Naive thymus-derived CD4-positive, alpha-beta T cell (primary cell): ENCODE measurements around the gene GIPC2. TPM values are rescaled to one million over a fixed set of nuclear protein-coding genes. Genes with fewer than 3 reads are reported as not detected.
"Not testable (repeated sequence)": the region's sequence is repeated elsewhere in the genome, so short reads cannot be mapped to it uniquely, and the experiment has no call there.

Experiments
- ATAC-seq: fragments of 150-1000 bp; cut with Tn5 transposase; 2 replicates; pipeline ENCODE4 v1.10.0; 2021; ENCODE audit warnings: mild to moderate bottlenecking, moderate library complexity
- CTCF ChIA-PET: fragments of 350-600 bp; sonication (Branson Sonifier 250); formaldehyde crosslinking; loops from one replicate; lab custom pipeline; 2021; ENCODE audit warnings: antibody characterized with exemption; lab: Charles Lee
- POLR2A ChIA-PET: fragments of 350-600 bp; sonication (Branson Sonifier 250); formaldehyde crosslinking; loops from one replicate; lab custom pipeline; 2021; ENCODE audit warnings: antibody characterized with exemption, inconsistent platforms; lab: Charles Lee
- DNase-seq, 9 donors: peaks; one replicate each; pipeline versions ENCODE4 v3.0.0 to v3.0.0-alpha.2; 2020 to 2022; ENCODE audit warnings: mixed read lengths in 1 of 9
- H3K27ac ChIP-seq: one replicate; pipeline ENCODE4 v1.7.0; 2013; ENCODE audit warnings: mild to moderate bottlenecking, low read depth, low read length, moderate library complexity
- H3K27me3 ChIP-seq, 2 donors: one replicate each; pipeline ENCODE4 v1.7.0; 2013; ENCODE audit warnings: low read length in 2 of 2, mild to moderate bottlenecking in 2 of 2, moderate library complexity in 2 of 2; ENCODE audit not compliant: control insufficient read depth in 2 of 2, insufficient read depth in 2 of 2
- H3K36me3 ChIP-seq, 3 experiments: 1 replicate in 2 of 3; 2 replicates in 1 of 3; pipeline ENCODE4 v1.7.0; 2013; ENCODE audit warnings: low read length in 3 of 3, mild to moderate bottlenecking in 3 of 3, moderate library complexity in 1 of 3; ENCODE audit not compliant: insufficient read depth in 3 of 3, control insufficient read depth in 2 of 3
- H3K4me1 ChIP-seq, 2 donors: one replicate each; pipeline ENCODE4 v1.7.0; 2013; ENCODE audit warnings: low read length in 2 of 2, mild to moderate bottlenecking in 2 of 2, moderate library complexity in 1 of 2; ENCODE audit not compliant: control insufficient read depth in 2 of 2, insufficient read depth in 2 of 2
- H3K4me3 ChIP-seq: 2 replicates; pipeline ENCODE4 v1.7.0; 2013; ENCODE audit warnings: mild to moderate bottlenecking, low read length
- H3K9me3 ChIP-seq, 3 experiments: 1 replicate in 2 of 3; 2 replicates in 1 of 3; pipeline ENCODE4 v1.7.0; 2013; ENCODE audit warnings: low read length in 3 of 3; ENCODE audit not compliant: control insufficient read depth in 2 of 3
- H3K27ac Mint-ChIP-seq, 9 donors: one replicate each; pipeline ENCODE4 v1.8.0; 2020 to 2022; ENCODE audit warnings: mixed read lengths in 9 of 9, mild to moderate bottlenecking in 8 of 9, moderate library complexity in 5 of 9, inconsistent platforms in 2 of 9
- H3K27me3 Mint-ChIP-seq, 5 donors: one replicate each; pipeline ENCODE4 v1.8.0; 2021 to 2022; ENCODE audit warnings: mixed read lengths in 5 of 5, mild to moderate bottlenecking in 1 of 5
- H3K36me3 Mint-ChIP-seq, 5 donors: one replicate each; pipeline ENCODE4 v1.8.0; 2020 to 2022; ENCODE audit warnings: mixed read lengths in 5 of 5, mild to moderate bottlenecking in 3 of 5, inconsistent platforms in 1 of 5
- H3K4me1 Mint-ChIP-seq, 7 donors: one replicate each; pipeline ENCODE4 v1.8.0; 2020 to 2022; ENCODE audit warnings: mixed read lengths in 7 of 7, mild to moderate bottlenecking in 3 of 7, inconsistent platforms in 1 of 7
- H3K4me3 Mint-ChIP-seq, 10 donors: one replicate each; pipeline ENCODE4 v1.8.0; 2020 to 2022; ENCODE audit warnings: mild to moderate bottlenecking in 10 of 10, mixed read lengths in 10 of 10, moderate library complexity in 6 of 10, inconsistent platforms in 2 of 10
- H3K9me3 Mint-ChIP-seq, 11 donors: one replicate each; pipeline ENCODE4 v1.8.0; 2020 to 2022; ENCODE audit warnings: mixed read lengths in 11 of 11, mild to moderate bottlenecking in 4 of 11, inconsistent platforms in 1 of 11, moderate library complexity in 1 of 11
- intact Hi-C, 2 donors: fragments of 100-400 bp; cut with micrococcal nuclease; formaldehyde crosslinking; loops; one replicate each; pipeline ENCODE4 v1.15.1; 2023
- polyA plus RNA-seq, 2 donors: library from polyadenylated mRNA; unstranded; fragments of 300-500 nt; fragmentation: Illumina TruSeq; gene quantifications; one replicate each; pipeline ENCODE4 v1.2.3, GENCODE V29; 2021
- total RNA-seq, 6 experiments: library from RNA in 5 of 6; stranded (reverse) in 5 of 6; gene quantifications; 1 replicate in 5 of 6; 2 replicates in 1 of 6; pipeline ENCODE4 v1.2.3 and lab custom pipeline; 2021 to 2026

GIPC2 gene
- total and polyA plus RNA-seq, 7 experiments from 2014 or later = 0.05 to 0.60 (median 0.44) TPM; not detected in 3

DNA sequence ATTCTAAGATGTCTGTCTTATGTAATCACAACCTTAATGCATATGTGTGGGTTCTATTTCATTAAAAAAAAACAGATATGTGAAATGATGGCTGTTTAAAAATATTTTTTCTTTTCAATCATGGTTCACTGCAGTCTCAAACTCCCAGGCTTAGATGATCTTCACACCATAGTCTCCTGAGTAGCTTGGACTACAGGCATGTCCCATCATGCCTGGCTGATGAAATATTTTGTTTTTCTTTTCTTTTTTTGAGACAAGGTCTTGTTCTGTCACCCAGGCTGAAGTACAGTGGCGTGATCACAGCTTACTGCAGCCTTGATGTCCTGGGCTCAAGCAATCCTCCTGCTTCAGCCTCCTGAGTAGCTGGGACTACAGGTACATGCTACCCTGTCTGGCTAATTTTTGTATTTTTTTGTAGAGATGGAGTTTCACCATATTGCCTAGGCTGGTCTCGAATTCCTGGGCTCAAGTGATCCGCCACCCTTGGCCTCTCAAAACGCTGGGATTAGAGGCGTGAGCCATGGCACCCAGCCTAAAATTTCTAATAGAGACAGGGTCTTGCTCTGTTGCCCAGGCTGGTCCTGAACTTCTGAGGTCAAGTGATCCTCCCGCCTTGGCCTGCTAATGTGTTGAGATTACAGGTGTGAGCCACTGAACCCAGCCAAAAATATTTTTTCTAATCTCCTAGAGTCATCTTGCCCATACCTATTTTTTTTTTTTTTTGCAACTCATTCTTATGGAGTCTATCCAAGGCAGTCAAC lies 67.6 kb downstream of the GIPC2 start:
- DNase-seq (no peak), ATAC-seq (no peak)
- H3K9me3 Mint-ChIP-seq = no peaks in the 10 kb centered on the region
- H3K27me3 Mint-ChIP-seq = peaks cover 0 to 4% (median 0%) of the 10 kb centered on the region in 5 donors
- H3K4me3 ChIP-seq = no peak overlapping the region
- H3K27me3 ChIP-seq = no peaks in the 10 kb centered on the region
- ChIA-PET POLR2A (interaction anchor here (1.3 to 1.5 kb wide), 2 partner anchors 13 to 131 kb away, joined by 3 to 4 read pairs; no protein-coding TSS in a partner anchor), CTCF (interaction anchor here (0.6 to 1.8 kb wide), 3 partner anchors 13 to 995 kb away, joined by 4 to 5 read pairs (median 4); no protein-coding TSS in a partner anchor)
- H3K36me3 Mint-ChIP-seq = no peaks in the 10 kb centered on the region
- H3K36me3 ChIP-seq = no peaks in the 10 kb centered on the region
- no peak overlapping the region for H3K27ac Mint-ChIP-seq
- no peak overlapping the region for H3K4me3 Mint-ChIP-seq
- intact Hi-C loops = loop anchor here (5.0 to 10.0 kb wide), 5 partner anchors 359 to 1781 kb away; partner anchors contain the start of gene USP33 (in 1 of the 2)
- peaks cover 0 to 9% (median 0%) of the 10 kb centered on the region in 7 donors for H3K4me1 Mint-ChIP-seq
- no peak overlapping the region for H3K27ac ChIP-seq
- H3K9me3 ChIP-seq = no peaks in the 10 kb centered on the region
- H3K4me1 ChIP-seq = no peaks in the 10 kb centered on the region

DNA sequence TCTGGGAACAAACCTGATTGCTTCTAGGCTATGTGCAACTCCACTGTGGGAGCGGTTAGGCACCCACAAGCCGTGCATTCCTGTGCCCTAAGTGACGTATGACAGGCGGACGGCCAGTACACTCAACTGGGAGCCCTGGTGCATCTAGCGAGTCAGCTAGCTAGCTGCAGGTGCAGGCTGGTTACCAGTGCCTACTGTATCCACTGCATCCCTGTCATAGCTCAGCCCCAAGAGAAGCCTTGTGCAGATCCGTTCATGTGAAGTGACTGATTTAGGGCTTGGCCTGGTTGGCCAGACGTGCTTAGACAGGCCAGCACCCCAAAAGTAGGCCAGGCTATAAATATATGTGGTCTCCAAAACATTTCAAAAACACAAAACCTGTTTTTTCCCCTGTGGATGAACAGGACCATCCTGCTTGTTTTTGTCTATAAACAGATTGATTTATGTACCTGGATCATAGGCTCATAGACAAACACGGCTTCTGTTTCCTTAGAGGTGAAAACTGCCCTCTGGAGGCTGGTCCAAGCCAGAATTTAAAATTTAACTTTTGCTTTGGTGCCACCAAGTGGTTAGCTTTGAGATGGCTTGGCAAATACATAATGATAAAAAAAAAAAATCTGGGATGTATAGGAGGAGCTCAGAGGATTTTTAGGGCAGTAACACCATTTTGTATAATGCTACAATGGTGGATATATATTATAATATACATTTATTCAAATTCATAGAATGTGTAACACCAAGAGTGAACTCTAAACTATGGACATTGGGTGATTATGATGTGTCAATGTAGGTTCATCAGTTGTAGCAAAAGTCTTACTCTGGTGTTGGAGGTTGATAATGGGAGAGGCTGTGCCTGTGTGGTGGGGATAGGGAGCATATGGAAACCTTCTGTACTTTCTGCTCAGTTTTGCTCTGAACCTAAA lies 68.5 kb downstream of the GIPC2 start:
- CTCF ChIA-PET = interaction anchor here (0.6 to 1.8 kb wide), 15 partner anchors 10 to 1960 kb away, joined by 3 to 6 read pairs (median 4); partner anchors contain the start of genes DNAJB4 and FUBP1
- Mint-ChIP-seq H3K9me3 (no peaks in the 10 kb centered on the region), H3K27me3 (peaks cover 0 to 2% (median 0%) of the 10 kb centered on the region in 5 donors), H3K4me3 (no peak overlapping the region), H3K4me1 (peaks cover 0 to 9% (median 0%) of the 10 kb centered on the region in 7 donors), H3K27ac (no peak overlapping the region), H3K36me3 (no peaks in the 10 kb centered on the region)
- H3K27ac ChIP-seq = no peak overlapping the region
- intact Hi-C loops = loop anchor here (1.0 to 10.0 kb wide), 13 partner anchors 110 to 1960 kb away; partner anchors contain the start of genes DNAJB4 (in 2 of the 2), FUBP1 (in 2 of the 2), ZZZ3 (in 2 of the 2) and USP33 (in 1 of the 2)
- H3K4me1 ChIP-seq = no peaks in the 10 kb centered on the region
- no peak overlapping the region for H3K4me3 ChIP-seq
- POLR2A ChIA-PET = interaction anchor here (0.7 to 1.5 kb wide), 3 partner anchors 14 to 132 kb away, joined by 3 to 4 read pairs (median 3); no protein-coding TSS in a partner anchor
- DNase-seq = peak; percentile 15 to 71 (median 58)
- H3K9me3 ChIP-seq = no peaks in the 10 kb centered on the region
- H3K36me3 ChIP-seq = no peaks in the 10 kb centered on the region
- peak; percentile 93 for ATAC-seq
- H3K27me3 ChIP-seq = no peaks in the 10 kb centered on the region

DNA sequence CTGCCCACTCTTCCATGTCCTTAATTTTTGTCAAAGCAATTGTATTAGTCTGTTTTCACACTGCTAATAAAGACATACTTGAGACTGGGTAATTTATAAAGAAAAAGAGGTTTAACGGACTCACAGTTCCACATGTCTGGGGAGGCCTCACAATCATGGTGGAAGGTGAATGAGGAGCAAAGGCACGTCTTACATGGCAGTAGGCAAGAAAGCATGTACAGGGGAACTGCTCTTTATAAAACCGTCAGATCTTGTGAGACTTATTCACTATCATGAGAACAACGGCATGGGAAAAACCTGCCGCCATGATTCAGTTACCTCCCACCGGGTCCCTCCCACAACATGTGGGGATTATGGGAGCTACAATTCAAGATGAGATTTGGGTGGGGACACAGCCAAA lies 74.7 kb downstream of the GIPC2 start:
- H3K9me3 ChIP-seq, H3K27ac Mint-ChIP-seq, H3K36me3 ChIP-seq, H3K9me3 Mint-ChIP-seq, H3K27me3 Mint-ChIP-seq, H3K4me3 ChIP-seq, H3K36me3 Mint-ChIP-seq, CTCF ChIA-PET, H3K4me1 Mint-ChIP-seq, H3K4me3 Mint-ChIP-seq, H3K27me3 ChIP-seq, intact Hi-C loops, H3K4me1 ChIP-seq, DNase-seq, POLR2A ChIA-PET, H3K27ac ChIP-seq, ATAC-seq: not testable (repeated sequence)

DNA sequence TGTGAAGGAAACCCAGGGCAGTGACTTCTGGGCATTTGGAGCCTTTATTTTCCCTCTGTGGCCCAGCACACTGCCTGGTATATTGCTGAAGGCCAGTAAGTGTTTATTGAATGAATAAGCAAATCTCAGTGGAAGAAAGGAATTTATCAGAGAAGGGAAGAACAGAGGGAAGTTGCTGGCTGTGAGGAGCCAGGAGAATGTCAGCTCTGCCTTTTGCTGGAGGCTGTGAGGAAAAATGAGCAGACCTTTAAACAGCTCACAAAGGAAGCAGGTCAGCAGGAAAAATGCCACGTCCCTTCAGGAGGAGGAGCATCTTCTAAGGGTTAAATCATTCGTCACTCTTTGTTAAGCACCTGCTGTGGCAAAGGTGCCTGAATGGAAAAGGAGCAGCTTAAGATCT lies 75.9 kb downstream of the GIPC2 start:
- Mint-ChIP-seq H3K36me3 (no peaks in the 10 kb centered on the region), H3K27me3 (peaks cover 0 to 4% (median 0%) of the 10 kb centered on the region in 5 donors), H3K4me1 (no peaks in the 10 kb centered on the region), H3K4me3 (no peak overlapping the region), H3K9me3 (no peaks in the 10 kb centered on the region), H3K27ac (no peak overlapping the region)
- no peaks in the 10 kb centered on the region for H3K27me3 ChIP-seq
- ATAC-seq (no peak), DNase-seq (no peak)
- no peaks in the 10 kb centered on the region for H3K9me3 ChIP-seq
- H3K27ac ChIP-seq = no peak overlapping the region
- CTCF ChIA-PET = no interaction called here
- intact Hi-C loops = no loop called here
- H3K36me3 ChIP-seq = no peaks in the 10 kb centered on the region
- POLR2A ChIA-PET = no interaction called here
- H3K4me1 ChIP-seq = no peaks in the 10 kb centered on the region
- H3K4me3 ChIP-seq = no peak overlapping the region

DNA sequence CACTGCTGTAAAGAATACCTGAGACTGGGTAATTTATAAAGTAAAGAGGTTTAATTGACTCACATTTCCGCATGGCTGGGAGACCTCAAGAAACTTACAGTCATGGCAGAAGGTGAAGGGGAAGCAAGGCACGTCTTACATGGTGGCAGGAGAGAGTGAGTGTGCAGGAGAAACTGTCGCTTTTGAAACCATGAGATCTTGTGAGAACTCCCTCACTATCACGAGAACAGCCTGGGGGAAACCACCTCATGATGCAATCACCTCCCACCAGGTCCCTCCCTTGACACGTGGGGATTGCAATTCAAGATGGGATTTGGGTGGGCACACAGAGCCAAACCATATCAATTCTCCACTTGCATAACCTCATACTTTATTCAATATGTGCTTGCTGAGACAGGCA lies 76.6 kb downstream of the GIPC2 start:
- no peaks in the 10 kb centered on the region for H3K4me1 Mint-ChIP-seq
- no peaks in the 10 kb centered on the region for H3K36me3 Mint-ChIP-seq
- CTCF ChIA-PET = interaction anchor here (0.8 kb wide), 1 partner anchor 11 kb away, joined by 3 read pairs; no protein-coding TSS in a partner anchor
- ATAC-seq (no peak), DNase-seq (no peak)
- no peaks in the 10 kb centered on the region for H3K36me3 ChIP-seq
- no peaks in the 10 kb centered on the region for H3K4me1 ChIP-seq
- no peak overlapping the region for H3K27ac ChIP-seq
- POLR2A ChIA-PET = no interaction called here
- H3K4me3 ChIP-seq = no peak overlapping the region
- intact Hi-C loops = no loop called here
- peaks cover 0 to 6% (median 0%) of the 10 kb centered on the region in 5 donors for H3K27me3 Mint-ChIP-seq
- H3K9me3 ChIP-seq = no peaks in the 10 kb centered on the region
- no peaks in the 10 kb centered on the region for H3K9me3 Mint-ChIP-seq
- H3K27ac Mint-ChIP-seq = no peak overlapping the region
- no peaks in the 10 kb centered on the region for H3K27me3 ChIP-seq
- no peak overlapping the region for H3K4me3 Mint-ChIP-seq

DNA sequence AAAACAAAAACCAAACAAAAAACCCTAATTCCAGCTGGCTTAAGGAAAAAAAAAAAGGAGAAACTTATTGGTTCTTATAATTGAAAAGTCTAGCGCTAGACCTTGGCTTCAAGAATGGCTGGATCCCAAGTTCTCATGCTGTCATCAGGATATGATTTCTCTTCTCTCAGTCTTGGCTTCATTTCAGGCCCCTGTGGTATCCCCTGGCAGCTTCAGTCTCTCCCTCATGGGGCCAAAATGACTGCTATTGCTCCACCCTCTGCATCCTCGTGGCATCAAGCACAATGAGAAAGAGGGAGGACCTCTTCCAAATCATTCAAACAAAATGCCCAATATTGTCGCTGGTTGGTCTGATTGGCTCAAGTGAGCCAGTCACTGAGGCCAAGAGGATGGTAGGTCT lies 80.7 kb downstream of the GIPC2 start:
- Histone ChIP-seq H3K4me1 (no peaks in the 10 kb centered on the region), H3K36me3 (no peaks in the 10 kb centered on the region), H3K27me3 (no peaks in the 10 kb centered on the region), H3K27ac (no peak overlapping the region), H3K4me3 (no peak overlapping the region), H3K9me3 (no peaks in the 10 kb centered on the region)
- no peak overlapping the region for H3K27ac Mint-ChIP-seq
- ChIA-PET CTCF (interaction anchor here (0.6 kb wide), 1 partner anchor 25 kb away, joined by 3 read pairs; no protein-coding TSS in a partner anchor), POLR2A (no interaction called here)
- H3K36me3 Mint-ChIP-seq = no peaks in the 10 kb centered on the region
- ATAC-seq = no peak
- DNase-seq = no peak
- H3K27me3 Mint-ChIP-seq = peaks cover 0 to 6% (median 0%) of the 10 kb centered on the region in 5 donors
- intact Hi-C loops = no loop called here
- H3K9me3 Mint-ChIP-seq = no peaks in the 10 kb centered on the region
- no peak overlapping the region for H3K4me3 Mint-ChIP-seq
- no peaks in the 10 kb centered on the region for H3K4me1 Mint-ChIP-seq
